HG03469 (cell line): ENCODE data around the gene PTPRCAP.

ENCODE experiments used
- ATAC-seq: cut with Tn5 transposase; IDR thresholded peaks from one replicate; pipeline ENCODE4 v1.9.1; 2021; ENCODE audit warnings: mild to moderate bottlenecking, moderate library complexity, moderate number of reproducible peaks; ENCODE audit not compliant: unreplicated experiment

PTPRCAP gene

GRCh38 chr11:67398661-67399563, 38.6 kb downstream of the PTPRCAP start:
- no peak for ATAC-seq

- ATAC-seq: no peak
Measured at GRCh38 chr11:67397986-67398660, 39.4 kb downstream of the PTPRCAP start.

DNA sequence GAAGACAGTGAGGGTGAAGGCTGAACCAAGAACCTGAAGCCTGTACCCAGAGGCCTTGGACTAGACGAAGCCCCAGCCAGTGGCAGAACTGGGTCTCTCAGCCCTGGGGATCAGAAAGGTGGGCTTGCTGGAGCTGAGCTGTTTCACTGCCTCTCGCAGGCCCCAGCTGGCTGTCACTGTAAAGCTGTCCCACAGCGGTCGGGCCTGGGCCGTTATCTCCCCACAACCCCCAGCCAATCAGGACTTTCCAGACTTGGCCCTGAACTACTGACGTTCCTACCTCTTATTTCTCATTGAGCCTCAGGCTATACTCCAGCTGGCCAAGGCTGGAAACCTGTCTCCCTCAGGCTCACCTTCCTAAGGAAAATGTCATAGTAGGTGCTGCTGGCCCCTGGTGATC, 39.9 kb downstream of the PTPRCAP start:
- ATAC-seq: no peak

DNA sequence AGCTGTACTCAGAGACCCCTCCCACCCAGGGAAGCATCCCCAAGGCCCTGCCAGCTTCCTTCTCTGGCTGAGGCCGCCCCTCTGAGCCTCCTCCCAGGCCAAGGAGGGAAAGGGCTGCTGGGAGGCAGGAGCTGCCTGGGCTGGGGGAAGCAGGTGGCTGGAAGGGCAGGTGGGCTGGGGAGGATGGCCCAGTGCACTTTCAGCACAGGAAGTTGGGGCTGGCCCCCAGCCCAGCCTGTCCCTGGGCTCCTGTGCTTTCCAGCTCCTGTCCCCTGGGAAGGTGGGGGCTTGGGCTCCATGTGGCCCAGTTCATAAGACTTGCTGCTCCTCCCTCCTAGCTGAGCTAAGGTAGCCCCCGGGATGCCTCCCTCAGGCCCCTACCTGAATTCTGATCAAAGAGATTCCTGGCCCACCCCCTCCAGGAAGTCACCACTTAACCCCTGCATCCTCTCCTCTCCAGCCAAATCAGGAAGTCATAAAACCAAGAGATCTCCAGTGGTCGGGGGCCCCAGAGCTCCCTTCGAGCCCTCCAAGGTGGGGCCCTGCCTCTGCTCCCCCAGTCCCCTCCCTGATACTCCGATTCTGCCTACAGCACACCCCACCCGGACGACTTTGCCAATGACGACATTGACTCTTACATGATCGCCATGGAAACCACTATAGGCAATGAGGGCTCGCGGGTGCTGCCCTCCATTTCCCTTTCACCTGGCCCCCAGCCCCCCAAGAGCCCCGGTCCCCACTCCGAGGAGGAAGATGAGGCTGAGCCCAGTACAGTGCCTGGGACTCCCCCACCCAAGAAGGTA, 40.7 kb downstream of the PTPRCAP start:
- ATAC-seq: no peak

DNA sequence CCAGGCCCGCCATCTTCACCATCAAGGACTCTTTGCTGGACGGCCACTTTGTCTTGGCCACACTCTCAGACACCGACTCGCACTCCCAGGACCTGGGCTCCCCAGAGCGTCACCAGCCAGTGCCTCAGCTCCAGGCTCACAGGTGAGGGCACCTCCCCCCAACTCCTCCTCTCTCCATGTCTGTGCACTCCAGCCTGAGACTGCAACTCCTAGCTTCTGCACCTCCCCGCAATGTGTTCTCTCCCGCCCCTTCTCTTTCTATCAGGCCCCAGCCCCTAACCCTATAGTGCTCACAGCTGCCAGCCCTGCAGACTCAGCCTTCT, 41.3 kb downstream of the PTPRCAP start:
- ATAC-seq: no peak

DNA sequence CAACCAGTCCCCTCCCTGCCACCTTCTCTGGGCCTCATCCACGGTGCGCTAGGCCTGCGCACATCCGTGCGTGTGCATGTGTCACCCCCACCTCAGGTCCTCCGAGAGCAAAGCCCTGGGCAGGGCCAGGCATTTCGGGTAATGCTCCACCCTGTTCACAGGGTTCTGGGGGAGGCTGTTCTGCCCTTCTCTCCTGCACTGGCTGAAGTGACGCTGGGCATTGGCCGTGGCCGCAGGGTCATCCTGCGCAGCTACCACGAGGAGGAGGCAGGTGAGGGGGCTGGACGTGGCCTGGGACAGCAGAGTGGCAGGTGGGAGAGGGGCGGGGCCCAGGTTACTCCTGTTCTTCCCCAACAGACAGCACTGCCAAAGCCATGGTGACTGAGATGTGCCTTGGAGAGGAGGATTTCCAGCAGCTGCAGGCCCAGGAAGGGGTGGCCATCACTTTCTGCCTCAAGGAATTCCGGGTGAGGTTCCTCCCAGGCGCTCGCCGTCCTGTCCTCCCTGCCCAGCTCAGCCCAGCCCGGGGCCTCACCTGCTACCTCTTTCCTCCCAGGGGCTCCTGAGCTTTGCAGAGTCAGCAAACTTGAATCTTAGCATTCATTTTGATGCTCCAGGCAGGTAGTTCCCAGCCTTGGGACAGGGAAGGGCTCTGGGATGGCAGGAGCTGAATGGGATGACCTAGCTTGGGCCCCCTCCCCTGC, 41.8 kb downstream of the PTPRCAP start:
- no peak for ATAC-seq

DNA sequence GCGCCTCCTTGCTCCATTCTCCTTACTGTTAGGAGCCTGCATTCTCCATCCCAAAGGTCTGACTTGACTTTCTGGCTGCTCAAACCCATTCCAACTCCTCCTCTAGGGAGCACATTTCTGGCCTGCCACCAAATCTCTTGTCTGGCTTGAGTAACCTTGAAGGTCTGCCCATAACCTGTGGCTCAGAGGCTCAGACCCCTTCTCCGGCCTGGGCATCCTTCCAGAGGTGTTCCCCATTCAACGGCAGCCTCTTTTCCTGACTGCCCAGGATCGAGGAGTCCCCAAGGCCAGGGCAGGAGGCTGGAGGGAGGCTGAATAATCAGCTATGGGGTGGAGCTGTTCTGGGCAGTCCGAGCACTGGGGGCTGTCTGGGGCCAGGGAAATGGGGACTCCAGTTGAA, 43.5 kb downstream of the PTPRCAP start:
- no peak for ATAC-seq

DNA sequence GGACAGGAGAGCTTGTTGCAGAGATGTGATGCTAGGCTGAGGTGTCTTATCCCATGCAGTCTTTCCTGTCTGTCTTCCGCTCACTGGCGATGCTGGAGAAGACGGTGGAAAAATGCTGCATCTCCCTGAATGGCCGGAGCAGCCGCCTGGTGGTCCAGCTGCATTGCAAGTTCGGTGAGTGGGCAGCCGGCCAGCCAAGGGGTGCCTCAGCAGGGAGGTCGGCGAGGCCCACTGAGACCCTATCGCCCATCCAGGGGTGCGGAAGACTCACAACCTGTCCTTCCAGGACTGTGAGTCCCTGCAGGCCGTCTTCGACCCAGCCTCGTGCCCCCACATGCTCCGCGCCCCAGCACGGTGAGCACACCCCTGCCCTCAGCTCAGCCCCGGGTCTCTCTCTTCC, 44.0 kb downstream of the PTPRCAP start:
- no peak for ATAC-seq

DNA sequence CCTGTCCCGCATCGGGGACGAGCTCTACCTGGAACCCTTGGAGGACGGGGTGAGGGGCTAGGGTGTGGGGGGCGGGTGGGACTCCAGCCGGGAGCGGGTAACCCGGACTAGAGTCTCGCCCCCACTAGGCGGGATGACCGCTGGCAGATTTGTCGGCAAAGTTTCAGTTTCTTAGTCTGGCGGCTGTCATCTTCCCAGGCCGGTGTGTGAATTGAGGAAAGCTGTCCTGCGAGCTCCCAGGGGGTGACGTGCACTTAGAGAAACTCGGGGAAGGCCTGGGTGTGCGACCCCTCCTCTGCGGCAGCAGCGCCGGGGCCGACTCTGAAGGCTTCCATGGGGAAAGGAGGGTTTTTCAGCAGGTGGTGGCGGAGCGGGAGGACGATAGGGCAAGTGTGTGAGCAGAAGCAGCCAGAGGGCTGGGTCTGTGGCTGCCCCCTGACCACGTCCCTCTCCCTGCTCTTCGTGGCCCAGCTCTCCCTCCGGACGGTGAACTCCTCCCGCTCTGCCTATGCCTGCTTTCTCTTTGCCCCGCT, 45.2 kb downstream of the PTPRCAP start:
- no peak for ATAC-seq

DNA sequence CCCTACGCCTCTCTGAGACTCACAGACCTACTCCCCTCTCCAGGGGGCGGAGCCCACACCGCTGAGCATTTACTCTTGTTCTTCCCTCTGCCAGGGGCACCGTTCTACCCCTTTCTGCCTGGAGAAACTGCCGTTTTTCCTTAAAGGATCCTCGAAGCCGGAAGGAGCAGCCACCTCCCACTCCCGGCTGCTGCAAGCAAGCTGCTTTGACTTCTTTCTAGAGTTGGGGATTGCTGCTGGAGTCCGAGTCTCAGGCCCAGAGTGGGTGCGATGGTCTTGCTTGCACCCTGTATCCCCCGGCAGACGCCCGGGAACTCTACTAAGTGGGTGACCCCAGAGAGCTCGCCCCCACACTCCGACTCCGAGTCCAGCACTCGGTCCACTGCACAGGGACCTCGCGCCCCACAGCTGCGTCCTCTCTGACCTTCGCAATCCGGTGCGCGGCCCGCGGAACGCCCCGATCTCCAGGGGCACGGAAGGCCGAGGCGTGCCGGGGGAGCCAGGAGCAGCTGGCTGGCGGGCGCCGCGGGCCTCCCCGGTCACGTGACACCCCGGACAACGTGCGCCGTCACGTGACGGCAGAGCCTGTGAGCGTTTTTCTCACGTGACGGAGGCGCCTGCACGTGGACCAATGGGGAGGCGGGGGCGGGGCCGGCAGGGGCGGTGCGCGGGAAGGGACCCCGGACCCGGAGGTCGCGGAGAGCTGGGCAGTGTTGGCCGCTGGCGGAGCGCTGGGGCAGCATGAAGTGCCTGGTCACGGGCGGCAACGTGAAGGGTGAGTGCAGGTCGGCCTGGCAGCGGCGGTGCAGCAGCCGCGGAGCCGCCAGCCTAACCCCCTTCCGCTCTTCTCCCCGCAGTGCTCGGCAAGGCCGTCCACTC, 45.9 kb downstream of the PTPRCAP start, which contains the start of gene RAD9A:
Gene RAD9A, plus strand, starts transcription at position 683 of the 879 bp plus-strand sequence. Its CDS starts 59 bp downstream, at position 742.
- ATAC-seq: no peak

DNA sequence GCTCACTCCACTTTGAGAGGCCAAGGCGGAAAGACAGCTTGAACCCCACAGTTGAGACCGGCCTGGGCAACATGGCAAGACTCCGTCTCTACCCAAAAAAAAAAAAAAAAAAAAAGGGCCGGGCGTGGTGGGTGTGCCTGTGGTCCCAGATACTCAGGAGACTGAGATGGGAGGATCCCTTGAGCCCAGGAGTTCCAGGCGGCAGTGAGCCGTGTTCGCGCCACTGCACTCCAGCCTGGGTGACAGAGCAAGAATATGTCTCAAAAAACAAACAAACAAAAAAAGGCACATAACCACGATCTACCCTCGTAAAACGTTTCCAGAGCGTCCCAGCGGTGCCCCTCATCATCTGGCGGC, 46.6 kb downstream of the PTPRCAP start:
- ATAC-seq: no peak

DNA sequence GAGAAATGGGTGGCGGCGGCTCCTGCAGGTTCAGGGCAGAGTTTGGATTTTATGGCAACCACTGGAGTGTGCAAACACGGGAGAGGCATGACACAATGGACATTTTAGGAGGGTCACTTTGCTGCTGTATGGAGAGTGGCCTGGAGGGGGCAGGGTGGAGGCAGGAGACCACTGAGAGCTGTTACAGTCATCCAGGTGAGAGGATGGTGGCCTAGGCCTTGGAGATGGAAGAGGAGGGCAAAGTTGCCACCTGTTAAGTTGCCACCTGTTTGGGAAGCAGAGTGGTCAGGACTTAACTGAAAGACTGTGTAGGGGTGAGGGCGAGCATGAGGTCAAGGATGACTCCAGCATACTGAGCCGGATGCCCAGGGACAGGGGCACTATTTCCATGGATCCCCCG, 48.0 kb downstream of the PTPRCAP start:
- ATAC-seq: no peak

DNA sequence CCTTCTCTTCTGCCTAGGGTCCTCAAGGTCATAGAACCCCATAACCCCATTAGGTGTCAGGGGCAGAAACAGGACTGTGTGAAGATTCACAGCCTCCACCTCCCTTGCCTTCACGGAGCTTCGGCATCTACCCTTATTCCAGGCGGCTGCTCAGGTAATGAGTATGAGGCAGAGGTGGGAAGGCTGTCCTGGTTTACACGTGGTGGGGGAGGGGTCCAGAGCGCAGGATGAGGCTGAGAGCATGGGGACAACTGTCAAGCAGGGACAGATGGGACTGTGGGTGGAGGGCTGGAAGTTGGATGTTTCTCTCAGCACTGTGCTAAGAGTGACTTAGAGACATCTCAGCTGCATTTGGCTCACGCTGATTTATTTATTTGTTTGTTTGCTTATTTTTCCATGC, 50.0 kb downstream of the PTPRCAP start:
- ATAC-seq: no peak

GRCh38 chr11:67387069-67387468, 50.4 kb downstream of the PTPRCAP start:
- no peak for ATAC-seq
